HL-60/S4 treated with phorbol 12-myristate 13-acetate at 8.2 ng/mL for 4 days and 3 days (cell line): Measurements from ENCODE around the gene ATP6V0C.

Source experiments
- in situ Hi-C: fragments of 300-500 bp; cut with MboI; formaldehyde crosslinking; loops from 2 replicates; pipeline ENCODE4 v1.15.0; 2022; ENCODE audit warnings: low sequenced_read_pairs

Gene ATP6V0C

GRCh38 chr16:2508722-2509400 is 4.9 kb upstream of the ATP6V0C start:
- in situ Hi-C loops = no loop called here

GRCh38 chr16:2511128-2511800 is 2.5 kb upstream of the ATP6V0C start:
- in situ Hi-C loops = no loop called here

GRCh38 chr16:2511996-2512734 is 1.6 kb upstream of the ATP6V0C start:
- in situ Hi-C loops = no loop called here

GRCh38 chr16:2512735-2513404 is 882 bp upstream of the ATP6V0C start:
- in situ Hi-C loops = no loop called here

- in situ Hi-C loops = no loop called here
Measured at GRCh38 chr16:2514333-2515179, 804 bp downstream of the ATP6V0C start.

- in situ Hi-C loops = no loop called here
Measured at GRCh38 chr16:2515180-2515851, 1.6 kb downstream of the ATP6V0C start.

GRCh38 chr16:2516391-2517240 is 2.9 kb downstream of the ATP6V0C start:
- in situ Hi-C loops = no loop called here

GRCh38 chr16:2517954-2518605 is 4.3 kb downstream of the ATP6V0C start:
- in situ Hi-C loops = no loop called here

GRCh38 chr16:2518823-2519710 is 5.3 kb downstream of the ATP6V0C start:
- in situ Hi-C loops = no loop called here

- in situ Hi-C loops = no loop called here
Measured at GRCh38 chr16:2519711-2520080, 5.9 kb downstream of the ATP6V0C start.

- in situ Hi-C loops = no loop called here
Measured at GRCh38 chr16:2520097-2520783, 6.5 kb downstream of the ATP6V0C start, which contains the start of gene AMDHD2. TSS of gene AMDHD2 (plus strand) at chr16:2520371. CDS start at chr16:2520459, 88 bp downstream.

- in situ Hi-C loops = no loop called here
Measured at GRCh38 chr16:2520784-2521531, 7.2 kb downstream of the ATP6V0C start.

- in situ Hi-C loops = no loop called here
Measured at GRCh38 chr16:2523801-2524231, 10.1 kb downstream of the ATP6V0C start.

GRCh38 chr16:2524339-2524938 is 10.7 kb downstream of the ATP6V0C start:
- in situ Hi-C loops = no loop called here

- in situ Hi-C loops = no loop called here
Measured at GRCh38 chr16:2526135-2526534, 12.4 kb downstream of the ATP6V0C start.
